AG04449 (cell line): ENCODE results near the gene ABHD15.

Experiments used
- CTCF ChIA-PET: fragments of 350-600 bp; formaldehyde crosslinking; extraction: SDS; loops from one replicate; lab custom pipeline; 2021; ENCODE audit warnings: antibody characterized with exemption; lab: Yijun Ruan, JAX
- POLR2A ChIA-PET: fragments of 400-600, 350-600 bp; formaldehyde crosslinking; extraction: SDS; loops from one replicate; lab custom pipeline; 2020; ENCODE audit warnings: antibody characterized with exemption, inconsistent platforms; lab: Yijun Ruan, JAX
- DNase-seq: peaks from one replicate; pipeline ENCODE4 v3.0.0-alpha.2; 2010; ENCODE audit warnings: low read depth, low spot score
- H3K4me3 ChIP-seq: 2 replicates; pipeline ENCODE4 v1.5.1; 2011; ENCODE audit warnings: low read depth, mild to moderate bottlenecking, control low read depth, low read length
- CTCF ChIP-seq: IDR thresholded peaks from one replicate; pipeline ENCODE4 v1.5.1; 2011; ENCODE audit warnings: mild to moderate bottlenecking, moderate library complexity, low read length, control low read depth, inconsistent platforms; ENCODE audit not compliant: insufficient read depth; ENCODE audit errors: missing control alignments

The ABHD15 gene

GRCh38 chr17:29567554-29568330 lies 905 bp upstream of the ABHD15 start:
- peak; percentile 45 for TF ChIP-seq CTCF
- CTCF ChIA-PET: interaction anchor here (0.7 to 15.4 kb wide), 10 partner anchors 9 to 277 kb away, joined by 3 to 222 read pairs (median 10); no protein-coding TSS in a partner anchor
- POLR2A ChIA-PET: interaction anchor here (0.6 to 0.7 kb wide), 2 partner anchors 14 to 1920 kb away, joined by 3 to 5 read pairs; no protein-coding TSS in a partner anchor
- H3K4me3 ChIP-seq: peak overlapping the region; percentile 77
- DNase-seq: no peak

GRCh38 chr17:29567304-29567553 lies 392 bp upstream of the ABHD15 start:
- peak overlapping the region; percentile 77 for H3K4me3 ChIP-seq
- ChIA-PET CTCF (interaction anchor here (1.1 to 15.4 kb wide), 10 partner anchors 8 to 200 kb away, joined by 3 to 222 read pairs (median 12); no protein-coding TSS in a partner anchor), POLR2A (interaction anchor here (0.7 to 0.9 kb wide), 2 partner anchors 9 to 1920 kb away, joined by 3 read pairs; no protein-coding TSS in a partner anchor)
- no peak for TF ChIP-seq CTCF
- no peak for DNase-seq

GRCh38 chr17:29565643-29566472 lies 979 bp downstream of the ABHD15 start:
- POLR2A ChIA-PET: no interaction called here
- CTCF ChIA-PET: interaction anchor here (2.4 to 15.4 kb wide), 6 partner anchors 9 to 198 kb away, joined by 7 to 222 read pairs (median 16); no protein-coding TSS in a partner anchor
- TF ChIP-seq CTCF: no peak
- DNase-seq: no peak
- peak overlapping the region; percentile 56 for H3K4me3 ChIP-seq

GRCh38 chr17:29563816-29564215 lies 3.0 kb downstream of the ABHD15 start:
- no peak for DNase-seq
- H3K4me3 ChIP-seq: no peak overlapping the region
- TF ChIP-seq CTCF: no peak
- ChIA-PET CTCF (no interaction called here), POLR2A (interaction anchor here (0.6 kb wide), 1 partner anchor 590 kb away, joined by 3 read pairs; no protein-coding TSS in a partner anchor)

GRCh38 chr17:29562615-29563014 lies 4.2 kb downstream of the ABHD15 start:
- POLR2A ChIA-PET: no interaction called here
- no peak for DNase-seq
- CTCF ChIA-PET: interaction anchor here (1.1 to 1.9 kb wide), 4 partner anchors 10 to 193 kb away, joined by 3 to 8 read pairs (median 4); no protein-coding TSS in a partner anchor
- no peak for TF ChIP-seq CTCF
- no peak overlapping the region for H3K4me3 ChIP-seq
